Stimulated activated CD4-positive, alpha-beta T cell treated with anti-CD3 and anti-CD28 coated beads, Interleukin-12 subunit alpha, Interleukin-12 subunit beta, amount 100 ng/mL, for 24 hours (primary cell): ENCODE data around the gene CDC42EP5.
"Not testable (repeated sequence)": the region's sequence is repeated elsewhere in the genome, so short reads cannot be mapped to it uniquely, and the experiment has no call there.

ENCODE experiments used
- DNase-seq, 2 experiments: peaks; one replicate each; pipeline ENCODE4 v3.0.0-alpha.2; 2020; ENCODE audit warnings: low read depth in 2 of 2

Gene CDC42EP5

GRCh38 chr19:54473071-54473891, at the start of gene CDC42EP5:
CDC42EP5 (minus strand) TSS chr19:54473296; CDS start chr19:54465547, 7,749 bp downstream.
- no peak for DNase-seq

- DNase-seq, result no peak
These were observed 48.9 kb upstream of the CDC42EP5 start for GRCh38 chr19:54521860-54522513.

GRCh38 chr19:54521022-54521859, 48.1 kb upstream of the CDC42EP5 start:
- DNase-seq, result no peak

GRCh38 chr19:54518844-54519243, 45.7 kb upstream of the CDC42EP5 start:
- DNase-seq, result no peak

GRCh38 chr19:54517483-54517882, 44.4 kb upstream of the CDC42EP5 start:
- peak in 1 of 2 experiments; percentile 65 for DNase-seq

GRCh38 chr19:54515156-54515555, 42.1 kb upstream of the CDC42EP5 start:
- no peak for DNase-seq

GRCh38 chr19:54509200-54509940, 36.3 kb upstream of the CDC42EP5 start:
- not testable (repeated sequence) for DNase-seq

GRCh38 chr19:54508487-54508886, 35.4 kb upstream of the CDC42EP5 start:
- DNase-seq, result not testable (repeated sequence)

- no peak for DNase-seq
These were observed 34.7 kb upstream of the CDC42EP5 start for GRCh38 chr19:54507824-54508223.

- not testable (repeated sequence) for DNase-seq
These were observed 34.1 kb upstream of the CDC42EP5 start for GRCh38 chr19:54507038-54507717.

GRCh38 chr19:54506079-54506478, 33.0 kb upstream of the CDC42EP5 start:
- DNase-seq, result no peak

- DNase-seq, result not testable (repeated sequence)
These were observed 32.4 kb upstream of the CDC42EP5 start for GRCh38 chr19:54505542-54505941.

- no peak for DNase-seq
These were observed 29.5 kb upstream of the CDC42EP5 start, which contains the start of gene LAIR2 for GRCh38 chr19:54502518-54503048. LAIR2 (plus strand) TSS chr19:54502831; CDS start chr19:54502919, 88 bp downstream.

- not testable (repeated sequence) for DNase-seq
These were observed 25.3 kb upstream of the CDC42EP5 start for GRCh38 chr19:54498451-54498772.

GRCh38 chr19:54497747-54498450, 24.8 kb upstream of the CDC42EP5 start:
- peak in 1 of 2 experiments; percentile 9 for DNase-seq

GRCh38 chr19:54495284-54495683, 22.2 kb upstream of the CDC42EP5 start:
- DNase-seq, result not testable (repeated sequence)

- no peak for DNase-seq
These were observed 21.0 kb upstream of the CDC42EP5 start for GRCh38 chr19:54493967-54494585.

GRCh38 chr19:54493056-54493455, 20.0 kb upstream of the CDC42EP5 start:
- DNase-seq, result not testable (repeated sequence)

GRCh38 chr19:54492568-54492967, 19.5 kb upstream of the CDC42EP5 start:
- no peak for DNase-seq
